ENCODE data around the gene FBL.

- TF ChIP-seq, protein P1, sequence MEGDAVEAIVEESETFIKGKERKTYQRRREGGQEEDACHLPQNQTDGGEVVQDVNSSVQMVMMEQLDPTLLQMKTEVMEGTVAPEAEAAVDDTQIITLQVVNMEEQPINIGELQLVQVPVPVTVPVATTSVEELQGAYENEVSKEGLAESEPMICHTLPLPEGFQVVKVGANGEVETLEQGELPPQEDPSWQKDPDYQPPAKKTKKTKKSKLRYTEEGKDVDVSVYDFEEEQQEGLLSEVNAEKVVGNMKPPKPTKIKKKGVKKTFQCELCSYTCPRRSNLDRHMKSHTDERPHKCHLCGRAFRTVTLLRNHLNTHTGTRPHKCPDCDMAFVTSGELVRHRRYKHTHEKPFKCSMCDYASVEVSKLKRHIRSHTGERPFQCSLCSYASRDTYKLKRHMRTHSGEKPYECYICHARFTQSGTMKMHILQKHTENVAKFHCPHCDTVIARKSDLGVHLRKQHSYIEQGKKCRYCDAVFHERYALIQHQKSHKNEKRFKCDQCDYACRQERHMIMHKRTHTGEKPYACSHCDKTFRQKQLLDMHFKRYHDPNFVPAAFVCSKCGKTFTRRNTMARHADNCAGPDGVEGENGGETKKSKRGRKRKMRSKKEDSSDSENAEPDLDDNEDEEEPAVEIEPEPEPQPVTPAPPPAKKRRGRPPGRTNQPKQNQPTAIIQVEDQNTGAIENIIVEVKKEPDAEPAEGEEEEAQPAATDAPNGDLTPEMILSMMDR (conservative IDR thresholded peaks at IDR 0.05; ENCODE audit: low read length), result no peak
- TF ChIP-seq EZH2phosphoT487 (IDR thresholded peaks at IDR 0.05; ENCODE audit: borderline replicate concordance, low read depth, low read length), result no peak
Observed at GRCh38 chr19:39825531-39826076, 20.6 kb downstream of the FBL start.
